ENCODE data around the gene TMEM175. TPM values are rescaled to one million over a fixed set of nuclear protein-coding genes. Genes with fewer than 3 reads are reported as not detected.

TMEM175 gene
- total and polyA plus RNA-seq, 2 of the 8 experiments (the other 6 are each of a cell fraction or from before 2014, with no cell fraction given), result 4.9 to 20.7 TPM

DNA sequence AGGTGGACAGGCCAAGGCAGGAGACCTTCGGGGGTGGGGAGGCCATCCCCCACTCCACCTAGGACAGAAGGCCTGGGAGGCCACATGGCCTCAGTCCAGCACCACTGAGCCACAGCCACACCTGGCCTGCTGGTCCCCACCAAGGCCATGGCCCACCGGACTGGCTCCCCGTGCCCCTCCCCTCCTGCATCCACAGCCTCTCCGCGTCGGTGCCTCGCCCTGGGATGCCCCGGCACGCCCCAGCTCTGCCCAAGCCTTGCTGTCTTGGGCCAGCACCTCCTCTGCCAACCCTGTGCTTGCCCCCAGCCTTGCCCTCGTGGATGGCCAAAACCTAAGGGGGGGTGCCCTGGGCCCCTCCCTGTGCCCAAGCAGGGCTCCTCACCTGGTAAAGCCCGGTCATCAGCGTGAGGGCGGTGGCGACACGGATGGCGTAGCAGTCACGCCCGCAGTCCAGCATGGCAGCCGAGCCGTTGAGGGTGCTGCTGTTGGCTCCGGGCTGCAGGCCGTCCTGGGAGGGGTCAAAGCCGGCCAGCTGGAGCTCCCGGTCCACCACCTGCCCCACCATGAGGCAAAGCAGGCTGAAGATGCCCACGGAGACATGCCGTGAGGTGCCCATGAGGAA, 58.6 kb downstream of the TMEM175 start:
- H3K14ac ChIP-seq (ENCODE audit: insufficient read length), result no peak overlapping the region
- no peak overlapping the region for H3K18ac ChIP-seq (ENCODE audit: extremely low read depth, low read length)
- peaks cover 0 to 3% (median 2%) of the 10 kb centered on the region in 4 experiments; a peak in 3 of 7 replicates for H3K4me1 ChIP-seq (replicated peaks in 1 of 4; ENCODE audit: control insufficient read depth in 3 of 4, insufficient read depth in 4 of 4, low read length in 3 of 4)
- no peak overlapping the region for H2AK5ac ChIP-seq (ENCODE audit: low read depth, low read length)
- H3K23me2 ChIP-seq (ENCODE audit: low read depth, low read length), result peaks cover 5% of the 10 kb centered on the region; the same call in 1 of the 2 replicates
- no peak overlapping the region for H3K56ac ChIP-seq (replicated peaks; ENCODE audit: insufficient read length, low read depth, low read length)
- ChIA-PET CTCF (ENCODE audit: partially characterized antibody) (no interaction called here), POLR2A (ENCODE audit: partially characterized antibody) (no interaction called here)
- H2BK5ac ChIP-seq (ENCODE audit: low read depth, low read length), result no peak overlapping the region
- no peak overlapping the region for H3K9ac ChIP-seq (replicated peaks in 1 of 4; ENCODE audit: extremely low read depth in 1 of 4, low read depth in 3 of 4, low read length in 3 of 4)
- 90% methylated on average over 25 of the region's 26 CpGs; no CpG with 5 or more reads in 1 of the 2 experiments for WGBS, 2 experiments (ENCODE audit: extremely low coverage in 1 of 2, insufficient coverage in 1 of 2, insufficient read length in 1 of 2, insufficient replicate concordance in 2 of 2, low coverage in 1 of 2, low lambda C conversion rate in 2 of 2, missing lambda C conversion rate in 1 of 2)
- no peak overlapping the region for H3K4ac ChIP-seq (replicated peaks; ENCODE audit: insufficient read length, low read depth, low read length)
- no peak overlapping the region for H2BK20ac ChIP-seq (ENCODE audit: low read length)
- H2AFZ ChIP-seq (ENCODE audit: low read length), result no peak overlapping the region
- H3K27ac ChIP-seq (ENCODE audit: low read depth, low read length), result no peak overlapping the region
- H3K4me3 ChIP-seq (ENCODE audit: extremely low read depth in 1 of 4, insufficient read depth in 2 of 4, low read depth in 3 of 4, low read length in 4 of 4), result no peak overlapping the region
- DNase-seq (ENCODE audit: low read depth in 1 of 2, low spot score in 2 of 2) (no peak), FAIRE-seq (no peak)
- no peak for TF ChIP-seq ZNF274 (IDR thresholded peaks at IDR 0.05; ENCODE audit: borderline replicate concordance, extremely low read depth, low read length)
- TF ChIP-seq SAP30 (IDR thresholded peaks at IDR 0.05; ENCODE audit: insufficient read depth, insufficient replicate concordance, low read length), result no peak
- TF ChIP-seq CREB1 (IDR thresholded peaks at IDR 0.05), result no peak
- no peak for TF ChIP-seq CHD1 (IDR thresholded peaks at IDR 0.05; ENCODE audit: low read depth, low read length)
- no peak for TF ChIP-seq JUN (IDR thresholded peaks at IDR 0.05; ENCODE audit: low read depth, low read length)
- TF ChIP-seq, protein P1, sequence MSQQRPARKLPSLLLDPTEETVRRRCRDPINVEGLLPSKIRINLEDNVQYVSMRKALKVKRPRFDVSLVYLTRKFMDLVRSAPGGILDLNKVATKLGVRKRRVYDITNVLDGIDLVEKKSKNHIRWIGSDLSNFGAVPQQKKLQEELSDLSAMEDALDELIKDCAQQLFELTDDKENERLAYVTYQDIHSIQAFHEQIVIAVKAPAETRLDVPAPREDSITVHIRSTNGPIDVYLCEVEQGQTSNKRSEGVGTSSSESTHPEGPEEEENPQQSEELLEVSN (IDR thresholded peaks at IDR 0.05), result no peak
- no peak for TF ChIP-seq RXRA (IDR thresholded peaks at IDR 0.05; ENCODE audit: insufficient read depth, low read depth, low read length)
- no peak for TF ChIP-seq TBP (IDR thresholded peaks at IDR 0.05; ENCODE audit: low read depth, low read length)
- no peak overlapping the region for H4K8ac ChIP-seq (ENCODE audit: extremely low read depth, insufficient read depth, low read length)
- peaks cover 0 to 18% (median 10%) of the 10 kb centered on the region in 4 experiments; a peak in 6 of 7 replicates for H3K27me3 ChIP-seq (replicated peaks in 1 of 4; ENCODE audit: control insufficient read depth in 3 of 4, extremely low read depth in 1 of 4, insufficient read depth in 3 of 4, low read length in 3 of 4)
- H3K79me2 ChIP-seq (ENCODE audit: control insufficient read depth in 1 of 2, insufficient read depth in 2 of 2, low read length in 2 of 2), result no peaks in the 10 kb centered on the region
- H3K9me3 ChIP-seq (ENCODE audit: insufficient read depth in 2 of 2, low read depth in 1 of 2, low read length in 1 of 2), result no peaks in the 10 kb centered on the region
- H3K4me2 ChIP-seq (ENCODE audit: insufficient read depth in 1 of 2, low read depth in 2 of 2, low read length in 2 of 2), result no peak overlapping the region
- H3K36me3 ChIP-seq (ENCODE audit: control insufficient read depth in 2 of 4, insufficient read depth in 4 of 4, low read length in 3 of 4), result no peaks in the 10 kb centered on the region; a peak in 1 of 8 replicates
- H2BK120ac ChIP-seq (replicated peaks; ENCODE audit: low read depth, low read length), result no peak overlapping the region
- no peak overlapping the region for H2BK15ac ChIP-seq (ENCODE audit: low read length)
- no peak overlapping the region for H3K23ac ChIP-seq (ENCODE audit: insufficient read length)
- no peak overlapping the region for H4K5ac ChIP-seq (ENCODE audit: insufficient read length, low read depth, low read length)
- H4K20me1 ChIP-seq (replicated peaks in 1 of 2; ENCODE audit: control insufficient read depth in 1 of 2, insufficient read depth in 2 of 2, low read length in 2 of 2), result peaks cover 2 to 9% of the 10 kb centered on the region in 2 experiments
- no peaks in the 10 kb centered on the region for H3K79me1 ChIP-seq (ENCODE audit: low read depth, low read length)
- no peak overlapping the region for H4K91ac ChIP-seq (replicated peaks; ENCODE audit: insufficient read length, low read length)
- no peak overlapping the region for H2BK12ac ChIP-seq (ENCODE audit: low read depth, low read length)
